ENCODE data around the gene CFAP157.

Gene CFAP157

DNA sequence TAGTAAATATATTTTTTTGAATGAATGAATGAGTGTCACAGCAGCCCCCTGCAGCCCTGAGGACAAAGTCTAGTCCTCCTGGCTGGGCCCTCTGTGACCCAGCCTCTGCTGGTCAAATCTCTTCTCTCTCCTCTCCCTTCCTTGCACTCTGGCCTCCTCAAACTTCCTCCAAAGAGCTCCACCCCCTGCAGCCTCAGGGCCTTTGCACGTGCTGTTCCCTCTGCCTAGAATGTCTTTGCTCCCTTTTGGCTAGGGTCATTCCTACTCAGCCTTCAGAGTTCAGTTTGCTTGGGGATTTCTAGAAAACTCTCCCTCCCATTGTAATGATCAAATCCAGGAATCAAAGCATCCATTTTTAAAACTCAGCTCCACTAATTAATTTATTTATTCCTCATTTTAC, 58.6 kb downstream of the CFAP157 start:
- H3K27me3 ChIP-seq (replicated peaks; ENCODE audit: insufficient read depth, low read length) = no peaks in the 10 kb centered on the region
- peaks cover 35% of the 10 kb centered on the region for H3K79me2 ChIP-seq (ENCODE audit: low read length)
- H3K9me2 ChIP-seq (replicated peaks; ENCODE audit: insufficient read depth, low read length) = no peaks in the 10 kb centered on the region
- DNase-seq = no peak
- H3K4me1 ChIP-seq (ENCODE audit: low read length) = peaks cover 11% of the 10 kb centered on the region
- H3K4me2 ChIP-seq (ENCODE audit: low read depth, low read length) = no peak overlapping the region
- no peaks in the 10 kb centered on the region for H4K20me1 ChIP-seq (ENCODE audit: insufficient read depth, low read length)
- H3K9me3 ChIP-seq (replicated peaks; ENCODE audit: insufficient read depth, low read length) = no peaks in the 10 kb centered on the region
- H2AFZ ChIP-seq (ENCODE audit: low read length) = no peak overlapping the region
- H3K27ac ChIP-seq (ENCODE audit: low read length) = no peak overlapping the region
- H3K9ac ChIP-seq (ENCODE audit: low read length) = no peak overlapping the region
- no peak overlapping the region for H3K4me3 ChIP-seq (ENCODE audit: low read length)
- H3F3A ChIP-seq (ENCODE audit: insufficient read depth, low read length) = peaks cover 4% of the 10 kb centered on the region; the same call in 1 of the 2 replicates
- H3K36me3 ChIP-seq (replicated peaks; ENCODE audit: insufficient read depth, low read length) = no peaks in the 10 kb centered on the region
- TF ChIP-seq EZH2phosphoT487 (IDR thresholded peaks at IDR 0.05; ENCODE audit: low read length) (no peak), EZH2 (optimal IDR thresholded peaks at IDR 0.05; ENCODE audit: low read depth, low read length) (no peak)
- TF ChIP-seq, protein P1, sequence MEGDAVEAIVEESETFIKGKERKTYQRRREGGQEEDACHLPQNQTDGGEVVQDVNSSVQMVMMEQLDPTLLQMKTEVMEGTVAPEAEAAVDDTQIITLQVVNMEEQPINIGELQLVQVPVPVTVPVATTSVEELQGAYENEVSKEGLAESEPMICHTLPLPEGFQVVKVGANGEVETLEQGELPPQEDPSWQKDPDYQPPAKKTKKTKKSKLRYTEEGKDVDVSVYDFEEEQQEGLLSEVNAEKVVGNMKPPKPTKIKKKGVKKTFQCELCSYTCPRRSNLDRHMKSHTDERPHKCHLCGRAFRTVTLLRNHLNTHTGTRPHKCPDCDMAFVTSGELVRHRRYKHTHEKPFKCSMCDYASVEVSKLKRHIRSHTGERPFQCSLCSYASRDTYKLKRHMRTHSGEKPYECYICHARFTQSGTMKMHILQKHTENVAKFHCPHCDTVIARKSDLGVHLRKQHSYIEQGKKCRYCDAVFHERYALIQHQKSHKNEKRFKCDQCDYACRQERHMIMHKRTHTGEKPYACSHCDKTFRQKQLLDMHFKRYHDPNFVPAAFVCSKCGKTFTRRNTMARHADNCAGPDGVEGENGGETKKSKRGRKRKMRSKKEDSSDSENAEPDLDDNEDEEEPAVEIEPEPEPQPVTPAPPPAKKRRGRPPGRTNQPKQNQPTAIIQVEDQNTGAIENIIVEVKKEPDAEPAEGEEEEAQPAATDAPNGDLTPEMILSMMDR (IDR thresholded peaks at IDR 0.05; ENCODE audit: low read length) = no peak

Data from MM.1S (cell line).